GM18517 (cell line): ENCODE data around the gene KIF21B.
"Not testable (repeated sequence)": the region's sequence is repeated elsewhere in the genome, so short reads cannot be mapped to it uniquely, and the experiment has no call there.

ENCODE experiments used
- ATAC-seq: cut with Tn5 transposase; IDR thresholded peaks from one replicate; pipeline ENCODE4 v1.9.1; 2021; ENCODE audit warnings: mild to moderate bottlenecking, moderate library complexity; ENCODE audit not compliant: unreplicated experiment

KIF21B gene

GRCh38 chr1:200951016-200951415, 72.5 kb downstream of the KIF21B start:
- no peak for ATAC-seq

- ATAC-seq: no peak
Observed at GRCh38 chr1:200949626-200950025, 73.9 kb downstream of the KIF21B start.

GRCh38 chr1:200947059-200947566, 76.4 kb downstream of the KIF21B start:
- ATAC-seq: no peak

- ATAC-seq: no peak
Observed at GRCh38 chr1:200945111-200945510, 78.4 kb downstream of the KIF21B start.

- no peak for ATAC-seq
Observed at GRCh38 chr1:200938955-200939354, 84.6 kb downstream of the KIF21B start.

- ATAC-seq: not testable (repeated sequence)
Observed at GRCh38 chr1:200935286-200935962, 88.1 kb downstream of the KIF21B start.

GRCh38 chr1:200934676-200935245, 88.8 kb downstream of the KIF21B start:
- no peak for ATAC-seq

GRCh38 chr1:200931776-200932175, 91.7 kb downstream of the KIF21B start:
- no peak for ATAC-seq

GRCh38 chr1:200930285-200930684, 93.2 kb downstream of the KIF21B start:
- ATAC-seq: not testable (repeated sequence)

GRCh38 chr1:200929530-200930278, 93.8 kb downstream of the KIF21B start:
- ATAC-seq: no peak

GRCh38 chr1:200925831-200926230, 97.7 kb downstream of the KIF21B start:
- ATAC-seq: no peak

- no peak for ATAC-seq
Observed at GRCh38 chr1:200923601-200924000, 99.9 kb downstream of the KIF21B start.

GRCh38 chr1:200922406-200922805, 101.1 kb downstream of the KIF21B start:
- ATAC-seq: no peak

- ATAC-seq: no peak
Observed at GRCh38 chr1:200921571-200922110, 101.9 kb downstream of the KIF21B start.
